Fibroblast of lung (primary cell): Measurements from ENCODE around the gene KCNK4. TPM values are rescaled to one million over a fixed set of nuclear protein-coding genes. Genes with fewer than 3 reads are reported as not detected.

Experiments used
- DNase-seq, 2 donors: peaks; one replicate each; pipeline versions ENCODE4 v3.0.0 to v3.0.0-alpha.2; 2010; ENCODE audit warnings: low read depth in 2 of 2
- H2AFZ ChIP-seq: 2 replicates; pipeline ENCODE4 v1.5.1; 2012; ENCODE audit warnings: low read length, control low read depth, inconsistent platforms
- H3K27ac ChIP-seq: 2 replicates; pipeline ENCODE4 v1.5.1; 2011; ENCODE audit warnings: low read length, control low read depth; ENCODE audit not compliant: insufficient read depth
- H3K27me3 ChIP-seq: 2 replicates; pipeline ENCODE4 v1.5.1; 2011; ENCODE audit warnings: mild to moderate bottlenecking, low read length; ENCODE audit not compliant: control insufficient read depth, insufficient read depth
- H3K36me3 ChIP-seq: 2 replicates; pipeline ENCODE4 v1.5.1; 2011; ENCODE audit warnings: low read length; ENCODE audit not compliant: control insufficient read depth, insufficient read depth
- H3K4me1 ChIP-seq: 2 replicates; pipeline ENCODE4 v1.5.1; 2011; ENCODE audit warnings: low read length; ENCODE audit not compliant: control insufficient read depth, insufficient read depth; ENCODE audit errors: extremely low read depth
- H3K4me2 ChIP-seq: 2 replicates; pipeline ENCODE4 v1.5.1; 2011; ENCODE audit warnings: low read length, control low read depth; ENCODE audit not compliant: insufficient read depth; ENCODE audit errors: extremely low read depth
- H3K4me3 ChIP-seq, 4 experiments: fragments of 200-600 bp in 1 of 4; sonication (generic) in 1 of 4; replicated peaks in 1 of 4; 2 replicates each; pipeline ENCODE4 v1.5.1; 2011 to 2016; ENCODE audit warnings: low read length in 4 of 4, low read depth in 3 of 4, mild to moderate bottlenecking in 3 of 4, control low read depth in 2 of 4, inconsistent platforms in 1 of 4, mixed read lengths in 1 of 4; ENCODE audit not compliant: insufficient read depth in 1 of 4; ENCODE audit errors: control extremely low read depth in 1 of 4
- H3K79me2 ChIP-seq: 2 replicates; pipeline ENCODE4 v1.5.1; 2012; ENCODE audit warnings: mild to moderate bottlenecking, low read length, inconsistent platforms; ENCODE audit not compliant: control insufficient read depth, insufficient read depth
- H3K9ac ChIP-seq: 2 replicates; pipeline ENCODE4 v1.5.1; 2011; ENCODE audit warnings: mild to moderate bottlenecking, low read length, control low read depth; ENCODE audit not compliant: insufficient read depth
- H3K9me3 ChIP-seq: 2 replicates; pipeline ENCODE4 v1.5.1; 2012; ENCODE audit warnings: low read depth, low read length; ENCODE audit not compliant: control insufficient read depth, insufficient read depth
- H4K20me1 ChIP-seq: 2 replicates; pipeline ENCODE4 v1.5.1; 2011; ENCODE audit warnings: low read length; ENCODE audit not compliant: control insufficient read depth, insufficient read depth; ENCODE audit errors: extremely low read depth
- CTCF ChIP-seq, 2 donors: IDR thresholded peaks in 1 of 2; conservative IDR thresholded peaks in 1 of 2; 1 replicate in 1 of 2; 2 replicates in 1 of 2; pipeline ENCODE4 v1.5.1; 2011 to 2012; ENCODE audit warnings: low read length in 2 of 2, control low read depth in 1 of 2, inconsistent platforms in 1 of 2, low read depth in 1 of 2, mild to moderate bottlenecking in 1 of 2
- EZH2 ChIP-seq: IDR thresholded peaks from 2 replicates; pipeline ENCODE4 v1.5.1; 2012; ENCODE audit warnings: low read length, control low read depth, mild to moderate bottlenecking; ENCODE audit errors: missing control alignments
- polyA plus RNA-seq, 2 donors: library from polyadenylated mRNA; depleted of rRNA in 1 of 2; stranded (reverse) in 1 of 2; unstranded in 1 of 2; fragments of >200 nt; gene quantifications; 2 replicates each; pipeline ENCODE4 v1.2.1, GENCODE V29; 2011 to 2012; ENCODE audit warnings: missing spikeins in 1 of 2
- total RNA-seq: library from RNA; depleted of rRNA; stranded (reverse); fragments of >200 nt; gene quantifications from 2 replicates; pipeline ENCODE4 v1.2.1, GENCODE V29; 2014

Gene KCNK4
- total and polyA plus RNA-seq, 2 donors (not counting 1 experiment from before 2014, with no cell fraction given) = not detected

- Histone ChIP-seq H3K79me2 (no peaks in the 10 kb centered on the region), H2AFZ (no peak overlapping the region), H3K36me3 (no peaks in the 10 kb centered on the region), H4K20me1 (no peaks in the 10 kb centered on the region), H3K9me3 (no peaks in the 10 kb centered on the region), H3K9ac (no peak overlapping the region), H3K27ac (no peak overlapping the region), H3K4me1 (peaks cover 2% of the 10 kb centered on the region), H3K4me3 (no peak overlapping the region), H3K27me3 (peaks cover 73% of the 10 kb centered on the region), H3K4me2 (no peak overlapping the region)
- no peak for DNase-seq
- no peak for TF ChIP-seq CTCF (conservative IDR thresholded peaks at IDR 0.05 in 1 of 2, IDR thresholded peaks at IDR 0.05 in 1 of 2; ENCODE audit: low read depth in 1 of 2, low read length in 2 of 2)
- no peak for TF ChIP-seq EZH2
Observed at GRCh38 chr11:64295760-64296159, 4.7 kb downstream of the KCNK4 start.

- Histone ChIP-seq H3K27me3 (peaks cover 70% of the 10 kb centered on the region), H4K20me1 (no peaks in the 10 kb centered on the region)
- no peak for DNase-seq
Observed at GRCh38 chr11:64296236-64296635, 5.1 kb downstream of the KCNK4 start.

More at GRCh38 chr11:64296236-64296635, 5.1 kb downstream of the KCNK4 start:
- peaks cover 4% of the 10 kb centered on the region for H3K4me1 ChIP-seq
- H3K36me3 ChIP-seq = no peaks in the 10 kb centered on the region
- no peaks in the 10 kb centered on the region for H3K79me2 ChIP-seq
- H3K4me2 ChIP-seq = no peak overlapping the region
- no peak overlapping the region for H2AFZ ChIP-seq
- H3K27ac ChIP-seq = no peak overlapping the region
- no peak for TF ChIP-seq CTCF (conservative IDR thresholded peaks at IDR 0.05 in 1 of 2, IDR thresholded peaks at IDR 0.05 in 1 of 2; ENCODE audit: low read depth in 1 of 2, low read length in 2 of 2)
- TF ChIP-seq EZH2 = peak; percentile 18
- no peak overlapping the region for H3K9ac ChIP-seq
- H3K4me3 ChIP-seq = no peak overlapping the region
- H3K9me3 ChIP-seq = no peaks in the 10 kb centered on the region
